H4 (cell line): ENCODE results near the gene SLC1A5. TPM values are rescaled to one million over a fixed set of nuclear protein-coding genes. Genes with fewer than 3 reads are reported as not detected.
"Not testable (repeated sequence)": the region's sequence is repeated elsewhere in the genome, so short reads cannot be mapped to it uniquely, and the experiment has no call there.

ENCODE experiments used
- DNase-seq: peaks from one replicate; pipeline ENCODE4 v3.0.0-alpha.2; 2015; ENCODE audit warnings: low spot score
- total RNA-seq: library from RNA; depleted of rRNA; stranded (reverse); fragments of >200 nt; shearing (Covaris generic); gene quantifications from 2 replicates; pipeline ENCODE4 v1.2.3, GENCODE V29; 2014

The SLC1A5 gene
- total RNA-seq, 1 experiment from 2014 or later = 159 TPM

- not testable (repeated sequence) for DNase-seq
Observed at GRCh38 chr19:46768746-46769145, 19.6 kb downstream of the SLC1A5 start.

DNA sequence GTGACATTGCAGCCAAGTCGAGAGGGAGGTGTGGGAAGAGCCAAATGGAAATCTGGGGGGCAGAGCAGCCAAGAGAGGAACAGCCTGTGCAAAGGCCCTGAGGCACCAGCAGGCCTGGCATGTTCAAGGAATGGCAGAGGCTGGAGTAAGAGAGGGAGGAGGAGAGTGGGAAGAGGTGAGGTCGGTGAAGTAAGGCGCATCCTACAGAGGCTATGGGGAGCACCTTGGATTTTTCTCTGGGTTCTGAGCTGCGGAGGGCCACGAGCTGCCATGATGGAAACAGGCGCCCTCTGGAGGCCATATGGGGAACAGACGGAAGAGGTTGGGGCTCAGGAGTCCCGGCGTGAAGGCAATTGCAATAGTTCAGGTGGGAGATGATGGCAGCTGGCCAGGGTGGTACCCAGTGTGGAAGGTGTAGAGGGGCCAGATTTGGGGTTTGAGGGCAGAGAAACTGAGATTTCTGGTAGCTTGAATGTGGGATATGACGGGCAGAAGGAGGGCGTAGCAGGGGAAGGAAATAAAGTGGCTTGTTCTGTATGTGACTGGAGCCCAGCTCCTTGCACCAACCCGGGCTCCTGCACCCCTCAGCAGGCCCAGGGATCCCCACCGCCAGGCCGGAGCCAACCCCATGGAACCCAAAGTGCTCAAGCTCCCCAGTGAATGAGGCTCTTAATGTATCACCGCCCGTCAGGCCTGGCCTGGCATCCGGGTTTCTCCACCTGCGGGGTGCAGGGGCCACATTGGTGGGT, 21.7 kb downstream of the SLC1A5 start:
- DNase-seq = peak; percentile 51

- no peak for DNase-seq
Observed at GRCh38 chr19:46764817-46765291, 23.5 kb downstream of the SLC1A5 start.

GRCh38 chr19:46762245-46762890, 26.0 kb downstream of the SLC1A5 start:
- no peak for DNase-seq

DNA sequence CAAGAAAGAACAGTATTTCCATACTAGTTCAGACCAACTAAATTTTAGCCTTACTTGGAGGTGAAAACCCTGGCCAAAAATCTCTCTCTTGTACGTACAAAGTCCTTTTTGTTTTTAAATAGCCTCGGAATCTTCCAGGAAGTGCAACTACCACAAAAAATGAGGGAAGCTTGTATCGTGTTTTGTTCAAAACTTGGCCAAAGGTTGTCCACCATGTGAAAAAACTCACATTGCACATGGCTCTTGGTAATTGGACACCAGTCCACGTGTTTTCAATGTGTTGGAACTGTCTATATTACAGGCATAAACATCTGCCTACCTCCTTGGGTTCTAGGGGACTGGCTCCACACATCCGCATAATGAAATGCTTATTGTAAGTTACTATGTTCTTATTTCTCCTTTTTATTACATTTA, 27.0 kb downstream of the SLC1A5 start:
- no peak for DNase-seq

DNA sequence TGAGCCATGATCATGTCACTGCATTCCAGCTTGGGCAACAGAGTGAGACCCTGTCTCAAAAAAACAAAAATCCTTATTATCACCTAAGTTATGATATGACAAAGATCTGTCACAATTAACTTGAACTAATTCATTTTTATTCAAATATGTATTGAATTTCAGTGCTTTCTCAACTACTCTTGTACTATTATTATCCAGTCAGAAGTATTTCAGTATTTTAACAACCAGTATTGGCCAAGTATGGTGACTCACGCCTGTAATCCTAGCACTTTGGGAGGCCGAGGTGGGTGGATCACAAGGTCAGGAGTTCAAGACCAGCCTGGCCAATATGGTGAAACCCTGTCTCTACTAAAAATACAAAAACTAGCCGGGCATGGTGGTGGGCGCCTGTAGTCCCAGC, 27.5 kb downstream of the SLC1A5 start:
- DNase-seq = not testable (repeated sequence)

DNA sequence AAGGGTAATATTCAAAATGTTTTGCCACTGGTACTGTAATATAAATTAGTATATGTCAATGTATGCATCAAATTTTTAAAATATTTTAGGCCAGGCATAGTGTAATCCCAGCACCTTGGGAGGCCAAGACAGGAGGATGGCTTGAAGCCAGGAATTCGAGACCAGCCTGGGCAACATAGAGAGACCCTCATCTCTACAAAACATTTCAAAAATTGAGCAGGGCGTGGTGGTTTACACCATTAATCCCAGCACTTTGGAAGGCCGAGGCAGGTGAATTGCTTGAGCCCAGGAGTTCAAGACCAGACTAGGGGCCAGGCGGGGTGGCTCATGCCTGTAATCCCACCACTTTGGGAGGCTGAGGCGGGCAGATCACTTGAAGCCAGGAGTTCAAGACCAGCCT, 28.0 kb downstream of the SLC1A5 start:
- DNase-seq = no peak

- DNase-seq = peak; percentile 39
Observed at GRCh38 chr19:46759817-46760333, 28.5 kb downstream of the SLC1A5 start.

GRCh38 chr19:46759206-46759605, 29.2 kb downstream of the SLC1A5 start:
- no peak for DNase-seq

- DNase-seq = no peak
Observed at GRCh38 chr19:46756544-46756888, 31.9 kb downstream of the SLC1A5 start.

GRCh38 chr19:46755853-46756543, 32.4 kb downstream of the SLC1A5 start:
- DNase-seq = no peak

DNA sequence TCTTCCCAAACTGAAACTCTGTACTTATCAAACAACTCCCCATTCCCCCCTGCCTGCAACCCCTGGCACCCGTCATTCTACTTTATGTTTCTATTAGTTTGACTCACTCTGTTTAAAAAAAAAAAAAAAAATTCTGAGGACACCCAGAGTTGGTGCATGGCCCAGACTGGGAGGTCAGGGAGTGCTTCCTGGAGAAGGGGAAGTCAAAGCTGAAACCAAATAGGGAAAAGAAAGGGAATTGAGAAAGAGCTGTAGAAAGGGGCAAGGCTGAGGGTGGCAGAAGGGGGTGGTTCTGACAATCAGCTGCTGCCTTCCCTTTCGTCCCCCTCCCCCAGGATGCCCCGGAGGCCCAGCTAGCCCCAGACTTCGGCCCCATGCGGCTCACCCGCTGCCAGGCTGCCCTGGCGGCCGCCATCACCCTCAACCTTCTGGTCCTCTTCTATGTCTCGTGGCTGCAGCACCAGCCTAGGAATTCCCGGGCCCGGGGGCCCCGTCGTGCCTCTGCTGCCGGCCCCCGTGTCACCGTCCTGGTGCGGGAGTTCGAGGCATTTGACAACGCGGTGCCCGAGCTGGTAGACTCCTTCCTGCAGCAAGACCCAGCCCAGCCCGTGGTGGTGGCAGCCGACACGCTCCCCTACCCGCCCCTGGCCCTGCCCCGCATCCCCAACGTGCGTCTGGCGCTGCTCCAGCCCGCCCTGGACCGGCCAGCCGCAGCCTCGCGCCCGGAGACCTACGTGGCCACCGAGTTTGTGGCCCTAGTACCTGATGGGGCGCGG, 33.1 kb downstream of the SLC1A5 start:
- DNase-seq = no peak

DNA sequence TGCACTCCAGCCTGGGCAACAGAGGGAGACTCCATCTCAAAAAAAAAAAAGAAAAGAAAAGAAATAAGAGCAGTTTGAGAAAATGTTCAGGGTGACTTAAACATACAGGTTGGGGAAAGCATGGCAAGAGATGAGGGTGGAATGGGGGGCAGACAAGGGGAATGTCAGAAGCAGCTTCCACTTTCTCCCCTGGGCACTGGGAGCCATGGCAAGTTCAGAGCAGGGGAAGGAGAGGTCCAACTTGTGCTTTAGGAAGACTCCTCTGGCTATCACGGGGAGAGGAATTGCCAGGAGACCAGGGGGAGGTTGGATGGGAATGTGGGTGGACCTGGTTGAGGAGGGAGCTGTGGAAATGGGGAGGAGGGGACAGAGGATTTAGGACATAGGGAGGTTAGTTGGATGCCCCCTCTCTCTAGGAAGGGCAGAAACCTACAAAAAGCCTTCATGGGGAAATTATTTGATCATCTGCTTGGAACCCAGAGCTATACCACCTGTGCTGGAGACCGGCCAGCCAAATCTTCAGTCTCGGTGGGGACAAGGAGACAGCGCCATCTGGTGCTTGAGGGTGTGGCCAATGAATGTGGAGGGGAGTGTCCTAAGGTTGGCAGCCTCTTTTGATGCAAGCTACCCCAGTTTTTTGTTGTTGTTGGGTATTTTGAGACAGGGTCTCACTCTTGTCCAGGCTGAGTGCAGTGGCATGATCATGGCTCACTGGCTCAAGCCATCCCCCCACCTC, 34.8 kb downstream of the SLC1A5 start:
- DNase-seq = no peak

DNA sequence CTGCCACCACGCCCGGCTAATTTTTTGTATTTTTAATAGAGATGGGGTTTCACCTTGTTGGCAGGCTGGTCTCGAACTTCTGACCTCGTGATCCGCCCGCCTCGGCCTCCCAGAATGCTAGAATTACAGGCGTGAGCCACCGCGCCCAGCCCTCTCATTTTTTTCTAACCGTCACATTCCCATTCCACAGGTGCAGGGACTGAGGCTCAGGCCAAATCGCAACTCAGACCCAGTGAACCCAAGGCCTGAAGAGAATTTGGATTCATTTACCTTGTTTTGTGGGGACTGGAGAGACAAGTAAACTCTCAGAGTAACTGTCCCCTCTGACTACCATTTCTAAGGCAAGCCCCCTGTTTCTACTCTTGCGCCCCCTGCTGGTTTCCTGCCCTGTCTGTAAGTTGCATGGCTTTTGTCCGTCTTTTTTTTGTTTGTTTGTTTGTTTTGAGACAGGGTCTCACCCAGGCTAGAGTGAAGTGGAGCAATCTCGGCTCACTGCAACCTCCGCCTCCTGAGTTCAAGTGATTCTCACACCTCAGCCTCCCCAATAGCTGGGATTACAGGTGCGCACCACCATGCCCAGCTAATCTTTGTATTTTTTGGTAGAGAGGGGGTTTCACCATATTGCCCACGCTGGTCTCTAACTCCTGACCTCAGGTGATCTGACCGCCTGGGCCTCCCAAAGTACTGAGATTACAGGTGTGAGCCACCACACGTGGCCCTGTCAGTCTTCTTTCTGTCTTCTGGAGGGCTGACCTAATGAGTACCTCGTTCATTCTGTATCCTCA, 39.9 kb downstream of the SLC1A5 start:
- peak; percentile 59 for DNase-seq

- DNase-seq = no peak
Observed at GRCh38 chr19:46746281-46747057, 41.9 kb downstream of the SLC1A5 start, which contains the start of gene STRN4. STRN4 (minus strand) TSS chr19:46746450; CDS start chr19:46746430, 20 bp downstream.

- DNase-seq = no peak
Observed at GRCh38 chr19:46745521-46746280, 42.7 kb downstream of the SLC1A5 start, which contains the start of gene FKRP. FKRP (plus strand) TSS chr19:46746057; CDS start chr19:46755451, 9,394 bp downstream.

DNA sequence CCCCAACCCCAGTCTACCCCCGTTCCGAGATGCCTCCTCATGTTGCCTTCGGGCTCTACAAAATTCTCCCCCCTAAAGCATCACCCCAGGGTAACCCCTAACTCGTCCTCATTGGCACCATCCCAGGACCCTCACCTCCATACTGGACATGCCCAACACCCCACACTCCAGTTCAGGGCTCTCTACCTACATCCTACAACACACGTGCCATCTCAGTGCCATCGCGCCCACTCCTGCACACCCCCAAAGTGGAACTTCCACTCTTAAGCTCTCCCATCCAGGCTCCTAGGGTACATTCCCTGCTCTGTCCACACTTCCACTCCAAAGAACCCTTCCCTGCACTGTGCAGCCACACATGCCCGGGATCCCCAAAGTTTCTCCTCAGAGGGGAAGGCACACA, 43.4 kb downstream of the SLC1A5 start:
- DNase-seq = no peak

DNA sequence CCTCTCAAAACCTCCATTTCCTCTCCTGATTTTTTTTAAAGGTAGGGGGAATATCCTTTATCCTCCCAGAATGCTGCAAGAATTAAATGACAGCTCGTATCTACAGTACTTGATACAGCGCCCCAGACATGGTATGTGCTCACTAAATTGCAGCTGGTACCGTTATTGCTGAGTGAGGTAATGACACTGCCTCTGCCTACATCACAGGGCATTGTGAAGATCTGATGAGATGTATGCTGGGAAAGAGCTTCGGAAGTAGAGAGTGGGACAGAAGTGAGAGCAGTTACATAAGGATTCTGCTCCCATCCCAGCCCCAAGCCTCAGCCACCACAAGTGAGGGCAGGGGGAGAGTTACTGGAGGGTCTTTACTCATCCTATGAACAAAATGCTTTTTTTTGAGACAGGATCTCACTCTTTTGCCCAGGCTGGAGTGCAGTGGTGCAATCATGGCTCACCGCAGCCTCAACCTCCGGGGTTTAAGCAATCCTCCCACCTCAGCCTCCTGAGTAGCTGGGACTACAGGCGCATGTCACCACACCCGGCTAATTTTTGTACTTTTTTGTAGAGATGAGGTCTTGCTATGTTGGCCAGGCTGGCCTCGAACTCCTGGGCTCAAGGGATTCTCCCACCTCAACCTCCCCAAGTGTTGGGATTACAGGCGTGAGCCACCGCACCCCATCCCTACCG, 44.2 kb downstream of the SLC1A5 start:
- DNase-seq = no peak
